Measurements from ENCODE around the gene SORCS2.

DNA sequence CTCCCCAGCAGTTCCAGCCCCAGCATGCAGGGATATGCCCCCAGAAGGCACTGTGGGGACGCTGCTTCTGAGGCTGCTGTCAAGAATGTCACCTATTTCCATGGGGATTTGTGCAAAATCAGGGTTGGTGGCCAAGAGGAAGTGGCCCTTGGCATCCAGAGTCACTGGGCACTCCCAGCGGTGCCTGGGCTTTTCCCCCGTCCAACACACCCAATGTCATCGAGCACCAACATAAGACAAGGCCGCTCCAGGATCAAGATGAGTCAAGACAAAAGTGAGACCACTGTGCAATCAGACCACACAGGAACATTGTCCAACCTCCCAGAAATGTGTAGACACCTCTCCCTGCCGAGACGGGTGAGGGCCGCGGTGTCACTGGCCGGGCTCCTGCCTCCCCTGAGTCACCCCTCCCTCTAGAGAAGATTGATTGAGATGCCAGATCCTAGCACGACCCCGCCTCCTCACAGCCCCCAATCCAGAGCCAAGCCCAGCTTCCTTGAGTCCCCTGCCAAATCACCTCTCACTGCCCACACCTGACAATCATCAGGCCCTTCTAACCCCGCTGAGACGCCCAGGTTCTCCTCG lies 553.1 kb downstream of the SORCS2 start:
- TF ChIP-seq ZNF274 (IDR thresholded peaks at IDR 0.05; ENCODE audit: low read depth, low read length) (no peak), YY1 (IDR thresholded peaks at IDR 0.05; ENCODE audit: insufficient read depth, insufficient read length) (no peak)
